Chondrocyte (in vitro differentiated cells): ENCODE measurements around the gene NKAP. TPM values are rescaled to one million over a fixed set of nuclear protein-coding genes. Genes with fewer than 3 reads are reported as not detected.

ENCODE experiments used
- DNase-seq: peaks from one replicate; pipeline ENCODE4 v3.0.0; 2021; ENCODE audit warnings: mixed read lengths, low spot score
- H3K27ac Mint-ChIP-seq: one replicate; pipeline ENCODE4 v1.8.0; 2021; ENCODE audit warnings: mild to moderate bottlenecking, moderate library complexity, mixed read lengths; ENCODE audit not compliant: unreplicated experiment
- H3K27me3 Mint-ChIP-seq: 2 replicates; pipeline ENCODE4 v1.8.0; 2021; ENCODE audit warnings: low read depth, mixed read lengths
- H3K36me3 Mint-ChIP-seq: 2 replicates; pipeline ENCODE4 v1.8.0; 2021; ENCODE audit warnings: low read depth, mixed read lengths
- H3K4me1 Mint-ChIP-seq: 2 replicates; pipeline ENCODE4 v1.8.0; 2021; ENCODE audit warnings: low read depth, mild to moderate bottlenecking, mixed read lengths
- H3K4me3 Mint-ChIP-seq: one replicate; pipeline ENCODE4 v1.8.0; 2021; ENCODE audit warnings: mild to moderate bottlenecking, moderate library complexity, mixed read lengths; ENCODE audit not compliant: unreplicated experiment
- H3K9me3 Mint-ChIP-seq: 2 replicates; pipeline ENCODE4 v1.8.0; 2021; ENCODE audit warnings: low read depth, mixed read lengths
- CTCF ChIP-seq: fragments of 200-600 bp; sonication (generic); IDR thresholded peaks from 2 replicates; pipeline ENCODE4 v1.5.0; 2021; ENCODE audit warnings: antibody characterized with exemption, mild to moderate bottlenecking, moderate library complexity
- total RNA-seq: library from RNA; stranded (reverse); gene quantifications from 3 replicates; pipeline ENCODE4 v1.2.1, GENCODE V29; 2021

The NKAP gene
- total RNA-seq, 1 donor from 2014 or later: 6.4 TPM

DNA sequence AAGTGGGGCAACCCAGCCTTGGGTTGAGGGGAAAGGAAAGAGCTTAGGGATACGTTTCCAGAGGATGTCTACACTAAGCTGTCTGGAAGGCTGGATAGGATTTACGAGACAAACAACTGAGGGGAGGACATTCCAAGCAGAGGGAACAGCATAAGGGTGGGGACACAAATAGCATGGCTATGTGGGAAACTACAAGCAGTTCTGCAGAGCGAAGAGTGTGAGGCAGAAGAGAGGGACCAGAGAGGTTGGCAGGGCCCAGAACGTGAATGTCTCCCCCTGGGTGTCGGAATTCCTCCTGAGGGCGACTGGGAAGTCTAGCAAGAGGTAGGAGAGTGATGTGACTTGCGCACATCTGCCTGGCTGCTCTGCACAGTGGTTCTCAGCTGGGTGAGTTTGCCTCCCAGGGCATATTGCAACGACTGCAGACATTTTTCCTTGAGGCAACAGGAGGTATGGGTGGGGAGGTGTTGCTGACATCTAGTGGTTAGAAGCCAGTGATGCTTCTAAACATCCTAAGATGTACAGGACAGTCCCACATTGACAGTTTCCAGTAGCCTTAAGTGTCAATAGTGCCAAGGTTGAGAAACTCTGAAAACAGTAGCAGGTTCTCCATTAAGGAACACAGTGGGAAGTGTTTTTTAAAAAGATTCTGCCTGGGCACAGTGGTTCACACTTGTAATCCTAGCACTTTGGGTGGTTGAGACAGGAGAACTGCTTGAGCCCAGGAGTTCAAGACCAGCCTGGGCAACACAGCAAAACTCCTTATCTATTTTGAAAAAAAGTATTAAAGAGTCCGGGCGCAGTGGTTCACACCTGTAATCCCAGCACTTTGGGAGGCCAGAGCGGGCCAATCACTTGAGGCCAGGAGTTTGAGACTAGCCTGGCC lies 62.8 kb downstream of the NKAP start:
- no peak for DNase-seq
- H3K27me3 Mint-ChIP-seq: no peaks in the 10 kb centered on the region
- H3K36me3 Mint-ChIP-seq: peaks cover 2% of the 10 kb centered on the region
- TF ChIP-seq CTCF: peak; percentile 79
- peak overlapping the region; percentile 3 for H3K27ac Mint-ChIP-seq
- H3K9me3 Mint-ChIP-seq: peaks cover 4% of the 10 kb centered on the region
- H3K4me1 Mint-ChIP-seq: no peaks in the 10 kb centered on the region
- H3K4me3 Mint-ChIP-seq: no peak overlapping the region

- TF ChIP-seq CTCF: no peak
- H3K4me3 Mint-ChIP-seq: no peak overlapping the region
- H3K4me1 Mint-ChIP-seq: no peaks in the 10 kb centered on the region
- peaks cover 2% of the 10 kb centered on the region for H3K36me3 Mint-ChIP-seq
- DNase-seq: no peak
- H3K9me3 Mint-ChIP-seq: peaks cover 4% of the 10 kb centered on the region
- no peaks in the 10 kb centered on the region for H3K27me3 Mint-ChIP-seq
- no peak overlapping the region for H3K27ac Mint-ChIP-seq
Measured at GRCh38 chrX:119880076-119880475, 63.5 kb downstream of the NKAP start.

DNA sequence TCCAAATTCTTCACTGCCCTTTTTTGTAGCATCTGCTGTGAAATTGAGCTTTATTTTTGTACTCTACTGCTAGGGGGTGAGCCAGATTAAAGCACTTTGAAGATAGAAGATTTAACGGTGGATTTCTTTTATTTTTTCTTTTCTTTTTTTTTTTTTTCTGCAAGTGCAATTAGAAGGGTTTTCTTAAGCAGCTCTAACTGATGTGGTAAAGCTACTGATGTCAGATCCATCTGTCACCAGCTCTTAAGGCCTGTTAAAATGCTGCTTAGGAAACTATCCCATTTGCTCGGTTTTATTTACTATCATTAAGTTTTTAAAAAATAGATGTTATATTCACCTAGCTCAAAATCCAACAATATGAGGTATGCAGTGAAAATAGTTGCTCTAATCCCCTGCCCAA lies 64.8 kb downstream of the NKAP start:
- no peak for TF ChIP-seq CTCF
- Mint-ChIP-seq H3K27ac (no peak overlapping the region), H3K4me3 (no peak overlapping the region), H3K36me3 (peaks cover 3% of the 10 kb centered on the region), H3K27me3 (no peaks in the 10 kb centered on the region), H3K4me1 (no peaks in the 10 kb centered on the region), H3K9me3 (peaks cover under 1% of the 10 kb centered on the region)
- no peak for DNase-seq

- Mint-ChIP-seq H3K27ac (peak within 1 kb of the TSS; percentile 96), H3K27me3 (no peaks in the 10 kb centered on the region), H3K4me1 (peaks cover 18% of the 10 kb centered on the region), H3K36me3 (peaks cover 1% of the 10 kb centered on the region), H3K9me3 (no peaks in the 10 kb centered on the region), H3K4me3 (peak within 1 kb of the TSS; percentile 86)
- TF ChIP-seq CTCF: no peak
- no peak for DNase-seq
Measured at GRCh38 chrX:119871599-119872395, 71.8 kb downstream of the NKAP start, which contains the start of the genes NDUFA1 and RNF113A. Gene NDUFA1 (plus strand): TSS chrX:119871832. CDS start chrX:119871912, 80 bp downstream. Gene RNF113A (minus strand): TSS chrX:119871733. CDS start chrX:119871613, 120 bp downstream.

GRCh38 chrX:119871245-119871598 lies 72.3 kb downstream of the NKAP start:
- peak overlapping the region; percentile 86 for H3K4me3 Mint-ChIP-seq
- peaks cover 18% of the 10 kb centered on the region for H3K4me1 Mint-ChIP-seq
- H3K36me3 Mint-ChIP-seq: peaks cover 1% of the 10 kb centered on the region
- H3K9me3 Mint-ChIP-seq: no peaks in the 10 kb centered on the region
- peak overlapping the region; percentile 96 for H3K27ac Mint-ChIP-seq
- no peaks in the 10 kb centered on the region for H3K27me3 Mint-ChIP-seq
- DNase-seq: no peak
- no peak for TF ChIP-seq CTCF
